ENCODE measurements around the gene KRTAP19-4. TPM values are rescaled to one million over a fixed set of nuclear protein-coding genes. Genes with fewer than 3 reads are reported as not detected.
"Not testable (repeated sequence)": the region's sequence is repeated elsewhere in the genome, so short reads cannot be mapped to it uniquely, and the experiment has no call there.

KRTAP19-4 gene
- total RNA-seq, 1 experiment from 2014 or later = not detected

DNA sequence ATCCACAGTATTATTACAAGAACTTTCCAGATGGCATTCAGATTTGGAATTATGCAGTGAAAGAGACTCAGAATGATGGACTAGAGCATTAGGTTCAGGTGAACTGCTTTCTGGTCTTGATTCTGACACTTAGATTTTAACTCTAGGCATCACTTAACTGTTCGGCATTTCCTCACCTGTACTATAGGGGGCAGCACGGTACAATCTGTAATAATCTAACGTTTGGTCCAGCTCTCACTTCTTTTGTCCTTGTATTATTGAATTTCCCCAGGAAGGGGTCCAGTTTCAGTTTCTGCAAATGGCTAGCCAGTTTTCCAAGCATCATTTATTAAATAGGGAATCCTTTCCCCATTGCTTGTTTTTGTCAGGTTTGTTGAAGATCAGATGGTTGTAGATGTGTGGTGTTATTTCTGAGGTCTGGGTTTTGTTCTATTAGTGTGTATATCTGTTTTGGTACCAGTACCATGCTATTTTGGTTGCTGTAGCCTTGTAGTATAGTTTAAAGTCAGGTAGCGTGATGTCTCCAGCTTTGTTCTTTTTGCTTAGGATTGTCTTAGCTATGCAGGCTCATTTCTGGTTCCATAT lies 8.7 kb upstream of the KRTAP19-4 start:
- DNase-seq (ENCODE audit: low read depth, low spot score); CTCF ChIA-PET; H3K36me3 ChIP-seq (ENCODE audit: control insufficient read depth, insufficient read depth, low read length); H3K27ac ChIP-seq (ENCODE audit: low read length); H3K4me1 ChIP-seq (ENCODE audit: control insufficient read depth, insufficient read depth, low read length); ATAC-seq; intact Hi-C loops (cut with micrococcal nuclease; ENCODE audit: unreplicated experiment); H3K4me3 ChIP-seq (ENCODE audit: low read depth in 2 of 2, low read length in 2 of 2); in situ Hi-C loops (cut with HindIII; ENCODE audit: low pct_unique_long_range_greater_than_20kb, low sequenced_read_pairs); POLR2A ChIA-PET; BruUV-seq (replicated peaks); H3K9me3 ChIP-seq (ENCODE audit: control insufficient read depth, insufficient read depth, low read depth, low read length); H3K27me3 ChIP-seq (ENCODE audit: control insufficient read depth, insufficient read depth, low read length): not testable (repeated sequence)
- TF ChIP-seq, protein P1, sequence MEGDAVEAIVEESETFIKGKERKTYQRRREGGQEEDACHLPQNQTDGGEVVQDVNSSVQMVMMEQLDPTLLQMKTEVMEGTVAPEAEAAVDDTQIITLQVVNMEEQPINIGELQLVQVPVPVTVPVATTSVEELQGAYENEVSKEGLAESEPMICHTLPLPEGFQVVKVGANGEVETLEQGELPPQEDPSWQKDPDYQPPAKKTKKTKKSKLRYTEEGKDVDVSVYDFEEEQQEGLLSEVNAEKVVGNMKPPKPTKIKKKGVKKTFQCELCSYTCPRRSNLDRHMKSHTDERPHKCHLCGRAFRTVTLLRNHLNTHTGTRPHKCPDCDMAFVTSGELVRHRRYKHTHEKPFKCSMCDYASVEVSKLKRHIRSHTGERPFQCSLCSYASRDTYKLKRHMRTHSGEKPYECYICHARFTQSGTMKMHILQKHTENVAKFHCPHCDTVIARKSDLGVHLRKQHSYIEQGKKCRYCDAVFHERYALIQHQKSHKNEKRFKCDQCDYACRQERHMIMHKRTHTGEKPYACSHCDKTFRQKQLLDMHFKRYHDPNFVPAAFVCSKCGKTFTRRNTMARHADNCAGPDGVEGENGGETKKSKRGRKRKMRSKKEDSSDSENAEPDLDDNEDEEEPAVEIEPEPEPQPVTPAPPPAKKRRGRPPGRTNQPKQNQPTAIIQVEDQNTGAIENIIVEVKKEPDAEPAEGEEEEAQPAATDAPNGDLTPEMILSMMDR (IDR thresholded peaks at IDR 0.05) = peak; percentile 19; the same call in 1 of the 2 replicates

DNA sequence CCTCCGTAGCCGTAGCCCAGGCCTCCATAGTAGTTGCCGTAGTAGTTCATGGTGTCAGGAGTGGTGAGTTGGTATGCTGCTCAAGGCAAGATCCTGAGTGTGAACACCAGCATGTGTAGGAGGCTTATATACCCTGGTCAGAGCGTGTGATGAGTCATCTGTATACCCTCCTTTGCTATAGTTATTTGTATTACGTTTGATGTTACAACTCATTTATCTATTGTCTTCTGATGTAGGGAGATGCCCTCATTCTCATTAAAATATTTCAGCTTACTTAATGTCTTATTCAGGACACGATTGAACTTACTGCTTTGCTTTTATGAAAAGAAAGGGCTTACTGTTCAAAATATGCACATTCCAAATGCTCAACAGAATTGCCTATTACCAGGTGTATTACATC lies 5.1 kb upstream of the KRTAP19-4 start, which contains the start of gene KRTAP19-5:
TSS of gene KRTAP19-5 (minus strand) at position 101 of the 400 bp plus-strand sequence. CDS start at position 50, 51 bp downstream.
- ChIA-PET CTCF (no interaction called here), POLR2A (no interaction called here)
- no peaks in the 10 kb centered on the region for H3K9me3 ChIP-seq (ENCODE audit: control insufficient read depth, insufficient read depth, low read depth, low read length)
- no peaks in the 10 kb centered on the region for H3K27me3 ChIP-seq (ENCODE audit: control insufficient read depth, insufficient read depth, low read length)
- H3K4me1 ChIP-seq (ENCODE audit: control insufficient read depth, insufficient read depth, low read length) = no peaks in the 10 kb centered on the region
- in situ Hi-C loops (cut with HindIII; ENCODE audit: low pct_unique_long_range_greater_than_20kb, low sequenced_read_pairs) = no loop called here
- intact Hi-C loops (cut with micrococcal nuclease; ENCODE audit: unreplicated experiment) = no loop called here
- no peaks in the 10 kb centered on the region for H3K36me3 ChIP-seq (ENCODE audit: control insufficient read depth, insufficient read depth, low read length)
- no peak within 1 kb of the TSS for H3K27ac ChIP-seq (ENCODE audit: low read length)
- ATAC-seq = no peak
- BruUV-seq (replicated peaks) = no TSS peak
- no peak within 1 kb of the TSS for H3K4me3 ChIP-seq (ENCODE audit: low read depth in 2 of 2, low read length in 2 of 2)
- TF ChIP-seq, protein P2, sequence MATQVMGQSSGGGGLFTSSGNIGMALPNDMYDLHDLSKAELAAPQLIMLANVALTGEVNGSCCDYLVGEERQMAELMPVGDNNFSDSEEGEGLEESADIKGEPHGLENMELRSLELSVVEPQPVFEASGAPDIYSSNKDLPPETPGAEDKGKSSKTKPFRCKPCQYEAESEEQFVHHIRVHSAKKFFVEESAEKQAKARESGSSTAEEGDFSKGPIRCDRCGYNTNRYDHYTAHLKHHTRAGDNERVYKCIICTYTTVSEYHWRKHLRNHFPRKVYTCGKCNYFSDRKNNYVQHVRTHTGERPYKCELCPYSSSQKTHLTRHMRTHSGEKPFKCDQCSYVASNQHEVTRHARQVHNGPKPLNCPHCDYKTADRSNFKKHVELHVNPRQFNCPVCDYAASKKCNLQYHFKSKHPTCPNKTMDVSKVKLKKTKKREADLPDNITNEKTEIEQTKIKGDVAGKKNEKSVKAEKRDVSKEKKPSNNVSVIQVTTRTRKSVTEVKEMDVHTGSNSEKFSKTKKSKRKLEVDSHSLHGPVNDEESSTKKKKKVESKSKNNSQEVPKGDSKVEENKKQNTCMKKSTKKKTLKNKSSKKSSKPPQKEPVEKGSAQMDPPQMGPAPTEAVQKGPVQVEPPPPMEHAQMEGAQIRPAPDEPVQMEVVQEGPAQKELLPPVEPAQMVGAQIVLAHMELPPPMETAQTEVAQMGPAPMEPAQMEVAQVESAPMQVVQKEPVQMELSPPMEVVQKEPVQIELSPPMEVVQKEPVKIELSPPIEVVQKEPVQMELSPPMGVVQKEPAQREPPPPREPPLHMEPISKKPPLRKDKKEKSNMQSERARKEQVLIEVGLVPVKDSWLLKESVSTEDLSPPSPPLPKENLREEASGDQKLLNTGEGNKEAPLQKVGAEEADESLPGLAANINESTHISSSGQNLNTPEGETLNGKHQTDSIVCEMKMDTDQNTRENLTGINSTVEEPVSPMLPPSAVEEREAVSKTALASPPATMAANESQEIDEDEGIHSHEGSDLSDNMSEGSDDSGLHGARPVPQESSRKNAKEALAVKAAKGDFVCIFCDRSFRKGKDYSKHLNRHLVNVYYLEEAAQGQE (IDR thresholded peaks at IDR 0.05; ENCODE audit: insufficient read depth in 1 of 2, low read depth in 2 of 2, low read length in 1 of 2) = no peak
- TF ChIP-seq, protein P1 (IDR thresholded peaks at IDR 0.05) = no peak
- TF ChIP-seq POLR2AphosphoS5 (IDR thresholded peaks at IDR 0.05; ENCODE audit: low read depth, low read length) (no peak), TCF7L2 (IDR thresholded peaks at IDR 0.05; ENCODE audit: low read depth, low read length) (no peak), SIN3A (IDR thresholded peaks at IDR 0.05; ENCODE audit: borderline replicate concordance, insufficient read depth, low read depth, low read length) (no peak)
- no peak for DNase-seq (ENCODE audit: low read depth, low spot score)

Data from Panc1 (cell line).